ENCODE results near the gene PRPF31.

DNA sequence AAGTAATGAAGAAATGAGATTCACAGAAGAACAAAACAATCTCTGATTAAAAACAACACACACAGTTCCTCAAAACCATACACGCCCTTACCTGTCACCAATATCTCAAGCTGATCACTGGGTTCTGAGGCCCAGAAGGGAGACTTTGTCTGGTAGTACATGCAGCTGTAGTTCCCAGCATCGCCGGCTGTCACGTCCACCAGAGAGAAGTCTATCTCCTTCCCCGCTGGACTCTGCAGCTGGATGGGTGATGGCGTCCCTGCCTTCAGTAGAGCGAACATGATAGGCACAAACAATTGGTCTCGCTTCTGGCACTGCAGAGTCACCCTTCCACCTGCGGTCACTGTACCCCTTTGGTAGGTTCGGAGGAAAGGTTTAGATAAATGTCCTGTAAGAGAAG is 41.7 kb upstream of the PRPF31 start:
- no peak for TF ChIP-seq POLR2AphosphoS5 (IDR thresholded peaks at IDR 0.05)
- TF ChIP-seq, protein P1, sequence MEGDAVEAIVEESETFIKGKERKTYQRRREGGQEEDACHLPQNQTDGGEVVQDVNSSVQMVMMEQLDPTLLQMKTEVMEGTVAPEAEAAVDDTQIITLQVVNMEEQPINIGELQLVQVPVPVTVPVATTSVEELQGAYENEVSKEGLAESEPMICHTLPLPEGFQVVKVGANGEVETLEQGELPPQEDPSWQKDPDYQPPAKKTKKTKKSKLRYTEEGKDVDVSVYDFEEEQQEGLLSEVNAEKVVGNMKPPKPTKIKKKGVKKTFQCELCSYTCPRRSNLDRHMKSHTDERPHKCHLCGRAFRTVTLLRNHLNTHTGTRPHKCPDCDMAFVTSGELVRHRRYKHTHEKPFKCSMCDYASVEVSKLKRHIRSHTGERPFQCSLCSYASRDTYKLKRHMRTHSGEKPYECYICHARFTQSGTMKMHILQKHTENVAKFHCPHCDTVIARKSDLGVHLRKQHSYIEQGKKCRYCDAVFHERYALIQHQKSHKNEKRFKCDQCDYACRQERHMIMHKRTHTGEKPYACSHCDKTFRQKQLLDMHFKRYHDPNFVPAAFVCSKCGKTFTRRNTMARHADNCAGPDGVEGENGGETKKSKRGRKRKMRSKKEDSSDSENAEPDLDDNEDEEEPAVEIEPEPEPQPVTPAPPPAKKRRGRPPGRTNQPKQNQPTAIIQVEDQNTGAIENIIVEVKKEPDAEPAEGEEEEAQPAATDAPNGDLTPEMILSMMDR (IDR thresholded peaks at IDR 0.05; ENCODE audit: poor library complexity, severe bottlenecking), result no peak
- no peak for TF ChIP-seq EP300 (conservative IDR thresholded peaks at IDR 0.05; ENCODE audit: poor library complexity, severe bottlenecking)

Measured in neural cell (in vitro differentiated cells).